CD4-positive, CD25-positive, alpha-beta regulatory T cell (primary cell): ENCODE results near the gene EEIG1. TPM values are rescaled to one million over a fixed set of nuclear protein-coding genes. Genes with fewer than 3 reads are reported as not detected.
A peak's percentile ranks its signal among the peaks of the same experiment; 100 is the strongest.

ENCODE experiments used
- ATAC-seq, 2 donors: fragments of 150-1000 bp; cut with Tn5 transposase; one replicate each; pipeline ENCODE4 v1.10.0; 2021; ENCODE audit warnings: low read depth in 2 of 2, moderate number of reproducible peaks in 2 of 2, moderate library complexity in 1 of 2
- DNase-seq, 3 donors: peaks; one replicate each; pipeline versions ENCODE4 v3.0.0 to v3.0.0-alpha.2; 2012 to 2022; ENCODE audit warnings: mixed read lengths in 1 of 3
- H3K27ac ChIP-seq: one replicate; pipeline ENCODE4 v1.7.0; 2013; ENCODE audit warnings: mild to moderate bottlenecking, low read length; ENCODE audit not compliant: insufficient read depth, poor library complexity, severe bottlenecking
- H3K27me3 ChIP-seq: one replicate; pipeline ENCODE4 v1.7.0; 2013; ENCODE audit warnings: low read length; ENCODE audit not compliant: control insufficient read depth, insufficient read depth
- H3K36me3 ChIP-seq: one replicate; pipeline ENCODE4 v1.7.0; 2013; ENCODE audit warnings: mild to moderate bottlenecking, low read length, moderate library complexity; ENCODE audit not compliant: control insufficient read depth, insufficient read depth
- H3K4me1 ChIP-seq: 2 replicates; pipeline ENCODE4 v1.7.0; 2013; ENCODE audit warnings: mild to moderate bottlenecking, low read length; ENCODE audit not compliant: insufficient read depth, control insufficient read depth, poor library complexity, severe bottlenecking
- H3K4me3 ChIP-seq: one replicate; pipeline ENCODE4 v1.7.0; 2013; ENCODE audit warnings: low read depth, mild to moderate bottlenecking, low read length, moderate library complexity
- H3K9me3 ChIP-seq, 2 experiments: 1 replicate in 1 of 2; 2 replicates in 1 of 2; pipeline ENCODE4 v1.7.0; 2013; ENCODE audit warnings: low read length in 2 of 2, mild to moderate bottlenecking in 1 of 2, moderate library complexity in 1 of 2; ENCODE audit not compliant: control insufficient read depth in 2 of 2
- H3K27ac Mint-ChIP-seq, 3 donors: one replicate each; pipeline ENCODE4 v1.8.0; 2020 to 2022; ENCODE audit warnings: mild to moderate bottlenecking in 3 of 3, mixed read lengths in 3 of 3, moderate library complexity in 2 of 3
- H3K27me3 Mint-ChIP-seq: one replicate; pipeline ENCODE4 v1.8.0; 2022; ENCODE audit warnings: mild to moderate bottlenecking, mixed read lengths
- H3K36me3 Mint-ChIP-seq: one replicate; pipeline ENCODE4 v1.8.0; 2020; ENCODE audit warnings: mixed read lengths
- H3K4me1 Mint-ChIP-seq, 4 donors: one replicate each; pipeline ENCODE4 v1.8.0; 2020 to 2022; ENCODE audit warnings: mixed read lengths in 4 of 4, mild to moderate bottlenecking in 1 of 4
- H3K4me3 Mint-ChIP-seq, 4 donors: one replicate each; pipeline ENCODE4 v1.8.0; 2020 to 2022; ENCODE audit warnings: mild to moderate bottlenecking in 4 of 4, mixed read lengths in 4 of 4, moderate library complexity in 3 of 4
- H3K9me3 Mint-ChIP-seq, 7 donors: one replicate each; pipeline ENCODE4 v1.8.0; 2020 to 2022; ENCODE audit warnings: mixed read lengths in 7 of 7, mild to moderate bottlenecking in 3 of 7, moderate library complexity in 2 of 7
- polyA plus RNA-seq, 4 donors: library from polyadenylated mRNA; unstranded; fragments of 300-500 nt; fragmentation: Illumina TruSeq; gene quantifications; one replicate each; pipeline ENCODE4 v1.2.3, GENCODE V29; 2021
- total RNA-seq: library from RNA; stranded (reverse); gene quantifications from one replicate; pipeline ENCODE4 v1.2.3, GENCODE V29; 2022

Gene EEIG1
- total and polyA plus RNA-seq, 5 donors from 2014 or later, result 140 to 402 (median 177) TPM

- DNase-seq (no peak), ATAC-seq (no peak)
- peaks cover 33% of the 10 kb centered on the region for H3K36me3 ChIP-seq
- peak overlapping the region; percentile 19 for H3K4me3 ChIP-seq
- Mint-ChIP-seq H3K27me3 (no peaks in the 10 kb centered on the region), H3K4me1 (peaks cover 32 to 100% (median 73%) of the 10 kb centered on the region in 4 donors), H3K9me3 (no peaks in the 10 kb centered on the region), H3K4me3 (peak overlapping the region; percentile 82 to 97 (median 92)), H3K36me3 (peaks cover 43% of the 10 kb centered on the region), H3K27ac (peak overlapping the region; percentile 74 to 98 (median 97))
- peaks cover 100% of the 10 kb centered on the region for H3K4me1 ChIP-seq
- H3K27me3 ChIP-seq, result no peaks in the 10 kb centered on the region
- peak overlapping the region; percentile 91 for H3K27ac ChIP-seq
- H3K9me3 ChIP-seq, result no peaks in the 10 kb centered on the region
Observed at GRCh38 chr9:127961155-127961490, 19.7 kb downstream of the EEIG1 start.

GRCh38 chr9:127960410-127961154 is 20.2 kb downstream of the EEIG1 start:
- Histone ChIP-seq H3K27me3 (no peaks in the 10 kb centered on the region), H3K9me3 (no peaks in the 10 kb centered on the region), H3K36me3 (peaks cover 33% of the 10 kb centered on the region), H3K4me1 (peaks cover 100% of the 10 kb centered on the region), H3K4me3 (peak overlapping the region; percentile 52), H3K27ac (peak overlapping the region; percentile 91)
- Mint-ChIP-seq H3K36me3 (peaks cover 44% of the 10 kb centered on the region), H3K27ac (peak overlapping the region; percentile 60 to 98 (median 97)), H3K4me1 (peaks cover 37 to 100% (median 75%) of the 10 kb centered on the region in 4 donors), H3K4me3 (peak overlapping the region; percentile 66 to 95 (median 75)), H3K27me3 (no peaks in the 10 kb centered on the region), H3K9me3 (no peaks in the 10 kb centered on the region)
- ATAC-seq (no peak), DNase-seq (no peak)

DNA sequence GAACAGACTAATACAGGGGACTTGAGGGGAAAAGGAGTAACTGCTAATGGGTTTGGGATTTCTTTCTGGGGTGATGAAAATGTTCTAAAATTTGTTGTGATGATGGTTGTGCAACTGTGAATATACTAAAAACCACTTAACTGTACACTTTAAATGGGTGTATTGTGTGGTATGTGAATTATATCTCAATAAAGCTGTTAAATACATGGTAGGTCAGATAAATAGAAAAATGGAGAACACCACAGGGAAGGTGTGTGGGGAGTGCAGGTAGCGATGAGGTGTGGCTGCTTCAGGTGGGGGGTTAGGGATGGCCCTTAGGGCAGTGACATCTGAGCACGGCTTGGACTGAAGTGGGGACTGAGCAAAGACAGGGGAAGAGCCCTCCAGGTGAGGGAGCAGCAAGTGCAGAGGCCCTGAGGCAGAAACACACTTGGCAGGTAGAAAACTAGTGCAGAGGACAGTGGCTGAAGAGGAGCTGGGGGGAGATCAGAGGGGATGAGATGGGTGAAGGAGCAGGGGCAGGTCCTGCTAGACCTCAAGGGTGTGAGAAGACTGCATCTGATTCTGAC is 20.9 kb downstream of the EEIG1 start:
- peaks cover 42% of the 10 kb centered on the region for H3K36me3 Mint-ChIP-seq
- H3K9me3 ChIP-seq, result no peaks in the 10 kb centered on the region
- no peak for DNase-seq
- ATAC-seq, result no peak
- H3K4me3 Mint-ChIP-seq, result peak overlapping the region; percentile 40 to 95 (median 67)
- peaks cover 41 to 100% (median 75%) of the 10 kb centered on the region in 4 donors for H3K4me1 Mint-ChIP-seq
- H3K36me3 ChIP-seq, result peaks cover 30% of the 10 kb centered on the region
- H3K27ac ChIP-seq, result peak overlapping the region; percentile 67
- peak overlapping the region; percentile 60 to 98 (median 97) for H3K27ac Mint-ChIP-seq
- H3K27me3 Mint-ChIP-seq, result no peaks in the 10 kb centered on the region
- H3K27me3 ChIP-seq, result no peaks in the 10 kb centered on the region
- peaks cover 100% of the 10 kb centered on the region for H3K4me1 ChIP-seq
- H3K9me3 Mint-ChIP-seq, result no peaks in the 10 kb centered on the region
- H3K4me3 ChIP-seq, result peak overlapping the region; percentile 52

DNA sequence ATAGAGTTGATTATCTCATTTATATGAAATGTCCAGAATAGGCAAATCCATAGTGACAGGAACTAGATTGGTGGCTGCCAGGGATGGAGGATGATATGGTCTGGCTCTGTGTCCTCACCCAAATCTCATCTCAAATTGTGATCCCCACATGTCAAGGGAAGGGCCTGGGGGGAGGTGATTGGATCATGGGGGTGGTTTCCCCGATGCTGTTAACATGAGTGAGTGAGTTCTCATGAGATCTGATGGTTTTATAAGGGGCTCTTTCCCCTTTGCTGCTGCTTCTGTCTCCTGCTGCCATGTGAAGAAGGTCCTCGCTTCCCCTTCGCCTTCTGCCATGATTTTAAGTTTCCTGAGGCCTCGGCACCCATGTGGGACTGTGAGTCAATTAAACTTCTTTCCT is 21.4 kb downstream of the EEIG1 start:
- no peak for DNase-seq

DNA sequence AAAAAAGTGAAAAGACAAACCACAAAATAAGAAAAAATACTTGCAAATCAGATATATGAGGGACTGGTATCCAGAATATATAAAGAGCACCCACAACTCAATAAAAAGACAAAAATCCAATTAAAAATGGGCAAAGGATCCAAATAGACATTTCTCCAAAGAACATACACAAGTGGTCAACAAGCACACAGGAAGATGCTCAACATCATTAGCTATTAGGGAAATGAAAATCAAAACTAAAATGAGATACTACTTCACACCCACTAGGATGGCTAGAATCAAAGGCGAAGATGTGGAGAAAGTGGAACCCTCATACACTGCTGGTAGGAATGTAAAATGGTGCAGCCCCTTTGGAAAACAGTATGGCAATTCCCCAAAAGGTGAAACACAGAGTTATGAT is 22.1 kb downstream of the EEIG1 start:
- H3K4me3 Mint-ChIP-seq, result peak overlapping the region; percentile 66 to 95 (median 69)
- H3K27me3 Mint-ChIP-seq, result no peaks in the 10 kb centered on the region
- no peak for ATAC-seq
- H3K4me1 Mint-ChIP-seq, result peaks cover 41 to 100% (median 79%) of the 10 kb centered on the region in 4 donors
- peak overlapping the region; percentile 60 to 98 (median 97) for H3K27ac Mint-ChIP-seq
- no peaks in the 10 kb centered on the region for H3K27me3 ChIP-seq
- peaks cover 33% of the 10 kb centered on the region for H3K36me3 ChIP-seq
- H3K27ac ChIP-seq, result peak overlapping the region; percentile 67
- peaks cover 100% of the 10 kb centered on the region for H3K4me1 ChIP-seq
- no peaks in the 10 kb centered on the region for H3K9me3 ChIP-seq
- H3K4me3 ChIP-seq, result peak overlapping the region; percentile 52
- peaks cover 46% of the 10 kb centered on the region for H3K36me3 Mint-ChIP-seq
- no peaks in the 10 kb centered on the region for H3K9me3 Mint-ChIP-seq
- no peak for DNase-seq

More for the DNA sequence above, 21.4 kb downstream of the EEIG1 start:
- Histone ChIP-seq H3K27ac (peak overlapping the region; percentile 67), H3K4me3 (peak overlapping the region; percentile 52), H3K36me3 (peaks cover 33% of the 10 kb centered on the region), H3K4me1 (peaks cover 100% of the 10 kb centered on the region), H3K27me3 (no peaks in the 10 kb centered on the region), H3K9me3 (no peaks in the 10 kb centered on the region)
- Mint-ChIP-seq H3K27me3 (no peaks in the 10 kb centered on the region), H3K9me3 (no peaks in the 10 kb centered on the region), H3K4me3 (peak overlapping the region; percentile 39 to 95 (median 67)), H3K27ac (peak overlapping the region; percentile 60 to 98 (median 97)), H3K36me3 (peaks cover 42% of the 10 kb centered on the region), H3K4me1 (peaks cover 41 to 100% (median 77%) of the 10 kb centered on the region in 4 donors)
- ATAC-seq, result no peak

DNA sequence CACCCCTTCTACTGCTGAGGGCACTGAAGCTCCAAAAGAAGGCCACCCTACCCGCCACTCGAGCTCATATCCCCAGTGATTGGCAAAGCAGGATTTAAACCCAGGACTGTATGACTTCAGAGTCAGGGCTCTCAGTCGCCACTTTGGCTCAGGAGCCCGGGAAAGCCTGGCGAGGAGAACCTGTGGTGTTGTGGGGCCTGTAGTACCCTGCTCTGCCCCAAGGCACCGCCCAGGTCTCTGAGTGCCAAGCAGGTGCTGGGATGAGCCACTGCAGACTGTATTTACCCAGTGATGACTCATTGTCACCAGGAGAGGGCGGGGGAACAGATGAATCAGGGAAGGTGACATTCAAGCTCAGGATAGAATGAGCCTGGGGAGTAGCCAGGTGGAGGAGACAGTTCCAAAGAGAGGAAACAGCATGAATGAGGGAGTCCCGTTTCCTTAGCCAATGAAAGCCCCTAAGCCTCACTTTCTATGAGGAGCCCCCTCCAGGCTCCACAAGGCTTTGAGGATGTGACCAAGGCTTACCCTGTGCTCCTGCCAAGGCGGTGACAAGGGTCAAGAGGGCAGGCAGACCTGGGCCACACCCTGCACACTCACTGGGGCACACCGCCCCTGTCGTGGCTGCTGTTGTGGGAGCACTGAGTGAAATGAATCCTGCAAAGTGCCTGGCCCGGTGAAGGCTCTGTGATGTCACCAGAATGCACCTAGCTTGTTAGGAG is 25.3 kb downstream of the EEIG1 start:
- Histone ChIP-seq H3K27ac (peak overlapping the region; percentile 66), H3K36me3 (peaks cover 38% of the 10 kb centered on the region), H3K4me3 (peak overlapping the region; percentile 69), H3K27me3 (no peaks in the 10 kb centered on the region), H3K4me1 (peaks cover 94% of the 10 kb centered on the region), H3K9me3 (no peaks in the 10 kb centered on the region)
- Mint-ChIP-seq H3K4me3 (peak overlapping the region; percentile 78 to 83 (median 80)), H3K36me3 (peaks cover 36% of the 10 kb centered on the region), H3K27ac (peak overlapping the region; percentile 63 to 94 (median 79)), H3K4me1 (peaks cover 31 to 95% (median 68%) of the 10 kb centered on the region in 4 donors), H3K9me3 (no peaks in the 10 kb centered on the region), H3K27me3 (no peaks in the 10 kb centered on the region)
- DNase-seq (peak; percentile 71 to 87 (median 73)), ATAC-seq (peak; percentile 95 to 97)

- Histone ChIP-seq H3K4me3 (peak overlapping the region; percentile 69), H3K36me3 (peaks cover 40% of the 10 kb centered on the region), H3K27ac (peak overlapping the region; percentile 66), H3K27me3 (no peaks in the 10 kb centered on the region), H3K4me1 (peaks cover 94% of the 10 kb centered on the region), H3K9me3 (no peaks in the 10 kb centered on the region)
- Mint-ChIP-seq H3K36me3 (peaks cover 31% of the 10 kb centered on the region), H3K4me3 (peak overlapping the region; percentile 78 to 83 (median 80)), H3K9me3 (no peaks in the 10 kb centered on the region), H3K27me3 (no peaks in the 10 kb centered on the region), H3K27ac (peak overlapping the region in 2 of 3 donors; percentile 63 to 85), H3K4me1 (peaks cover 28 to 95% (median 66%) of the 10 kb centered on the region in 4 donors)
- ATAC-seq, result no peak
- no peak for DNase-seq
Observed at GRCh38 chr9:127954831-127955293, 25.9 kb downstream of the EEIG1 start.
